ENCODE data around the gene KATNIP.

KATNIP gene

DNA sequence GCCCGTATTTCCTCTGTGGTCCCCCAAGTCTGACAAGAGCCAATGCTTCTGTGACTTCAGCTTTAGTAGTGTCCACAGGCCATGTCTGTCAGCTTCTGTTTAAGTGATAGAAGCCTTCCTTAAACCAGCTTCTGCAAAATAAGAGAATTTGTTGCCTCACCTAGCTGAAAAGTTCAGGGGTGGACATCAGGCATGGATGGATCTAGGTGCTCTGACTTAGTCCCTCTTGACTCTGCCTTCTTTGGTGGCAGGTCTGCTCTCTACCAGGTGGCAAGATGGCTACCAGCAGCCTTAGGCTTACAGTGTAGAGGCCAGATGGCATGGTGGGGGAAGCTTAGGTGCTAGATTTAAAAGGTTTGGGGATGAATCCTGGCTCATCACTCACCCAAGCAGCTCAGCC is 33.7 kb downstream of the KATNIP start:
- no peak for DNase-seq (ENCODE audit: low spot score)

DNA sequence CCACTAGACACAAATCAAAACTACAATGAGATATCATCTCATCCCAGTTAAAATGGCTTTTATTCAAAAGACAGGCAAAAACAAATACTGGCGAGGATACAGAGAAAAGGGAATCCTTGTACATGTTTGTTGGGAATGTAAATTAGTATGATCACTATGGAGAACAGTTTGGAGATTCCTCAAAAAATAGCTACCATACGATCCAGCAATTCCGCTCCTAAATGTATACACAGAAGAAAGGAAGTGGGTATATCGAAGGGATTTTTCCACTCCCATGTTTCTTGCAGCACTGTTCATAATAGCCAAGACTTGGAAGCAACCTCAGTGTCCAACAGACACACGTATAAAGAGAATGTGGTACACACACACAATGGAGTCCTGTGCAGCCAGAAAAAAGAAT is 35.3 kb downstream of the KATNIP start:
- no peak for DNase-seq (ENCODE audit: low spot score)

GRCh38 chr16:27586711-27587110 is 36.8 kb downstream of the KATNIP start:
- no peak for DNase-seq (ENCODE audit: low spot score)

DNA sequence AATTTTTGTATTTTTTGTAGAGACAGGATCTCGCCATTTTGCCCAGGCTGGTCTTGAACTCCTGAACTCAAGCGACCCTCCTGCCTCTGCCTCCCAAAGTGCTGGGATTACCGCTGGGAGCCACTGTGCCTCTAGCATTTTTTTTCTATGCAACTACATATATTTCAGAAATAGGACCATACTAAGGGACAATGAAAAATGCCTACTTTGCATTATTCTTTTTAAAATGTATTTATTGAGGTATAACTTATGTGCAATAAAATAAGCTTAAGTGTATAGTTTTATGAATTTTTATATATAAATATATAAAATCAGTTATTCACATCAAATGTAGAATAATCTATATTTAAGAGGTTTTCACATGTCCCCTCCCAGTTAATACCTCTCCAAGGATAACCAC is 38.1 kb downstream of the KATNIP start:
- DNase-seq (ENCODE audit: low spot score) = no peak

DNA sequence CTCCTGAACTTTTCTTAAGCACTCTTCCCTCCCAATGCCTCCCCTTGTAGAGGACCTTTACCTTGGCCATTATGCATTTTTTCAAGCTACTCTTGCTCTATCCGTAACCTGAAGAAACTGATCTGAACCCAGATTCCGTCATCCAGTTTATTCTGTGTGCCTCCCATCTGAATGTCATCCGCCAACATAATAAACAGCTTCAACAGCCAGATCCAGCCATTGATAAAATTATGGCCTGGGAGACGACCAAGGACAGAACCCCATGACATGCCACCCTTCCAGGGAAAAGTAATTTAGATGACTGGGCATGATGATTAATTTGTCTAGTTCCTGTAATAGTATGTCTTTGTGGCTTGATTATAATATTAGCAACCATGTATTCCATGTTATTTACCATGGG is 41.9 kb downstream of the KATNIP start:
- no peak for DNase-seq (ENCODE audit: low spot score)

DNA sequence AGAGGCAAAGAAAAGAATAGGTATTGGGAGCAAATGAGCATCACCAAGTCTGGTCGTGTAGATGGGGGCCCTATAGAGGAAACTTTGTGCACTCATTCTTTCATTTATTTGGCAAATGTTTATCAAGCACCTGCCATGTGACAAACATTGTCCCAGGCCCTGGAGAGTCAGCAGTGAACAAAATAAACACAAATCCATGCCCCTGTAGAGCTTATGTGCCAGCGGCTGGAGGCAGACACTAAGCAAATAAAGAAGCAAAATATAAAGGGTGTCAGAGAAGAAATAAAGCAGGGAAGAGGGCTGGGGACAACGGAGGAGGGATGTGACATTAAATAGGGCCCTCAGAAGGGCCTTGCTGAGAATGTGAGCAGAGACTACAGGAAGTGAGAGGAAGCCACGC is 45.5 kb downstream of the KATNIP start:
- DNase-seq (ENCODE audit: low spot score) = no peak

- DNase-seq (ENCODE audit: low spot score) = no peak
Measured at GRCh38 chr16:27595993-27596392, 46.0 kb downstream of the KATNIP start.

- no peak for DNase-seq (ENCODE audit: low spot score)
Measured at GRCh38 chr16:27596411-27596810, 46.5 kb downstream of the KATNIP start.

- DNase-seq (ENCODE audit: low spot score) = no peak
Measured at GRCh38 chr16:27597361-27597760, 47.4 kb downstream of the KATNIP start.

GRCh38 chr16:27598220-27598619 is 48.3 kb downstream of the KATNIP start:
- DNase-seq (ENCODE audit: low spot score) = no peak

DNA sequence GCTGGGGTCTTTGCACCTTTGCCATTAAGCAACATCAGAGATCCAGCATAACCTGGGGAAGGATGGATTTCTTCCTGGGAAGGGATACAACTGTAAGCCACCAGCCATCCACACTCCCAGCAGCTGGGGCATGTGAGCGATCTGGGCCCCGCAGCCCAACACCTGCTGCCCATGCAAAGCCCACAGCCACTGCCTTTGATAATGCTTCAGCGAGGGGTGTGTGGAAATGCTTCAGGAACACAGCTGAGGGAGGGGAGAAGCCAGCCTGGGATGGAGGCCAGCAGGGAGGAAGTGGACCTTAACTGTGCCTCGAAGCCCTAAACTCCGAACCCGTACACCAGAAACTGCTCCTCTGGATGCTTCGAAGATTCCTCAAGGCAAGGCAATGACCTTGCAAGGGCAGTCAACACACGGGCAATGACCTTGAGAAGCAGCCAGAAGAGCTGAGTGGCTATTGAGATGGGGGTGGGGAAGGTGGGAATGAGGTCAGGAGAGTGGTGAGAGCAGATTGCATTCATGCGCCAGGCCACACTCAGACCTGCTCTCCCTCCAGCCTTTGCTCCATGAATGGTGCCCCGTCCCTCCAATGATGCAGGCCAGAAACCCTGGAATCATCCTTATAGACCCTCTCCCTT is 49.1 kb downstream of the KATNIP start:
- DNase-seq (ENCODE audit: low spot score) = no peak

DNA sequence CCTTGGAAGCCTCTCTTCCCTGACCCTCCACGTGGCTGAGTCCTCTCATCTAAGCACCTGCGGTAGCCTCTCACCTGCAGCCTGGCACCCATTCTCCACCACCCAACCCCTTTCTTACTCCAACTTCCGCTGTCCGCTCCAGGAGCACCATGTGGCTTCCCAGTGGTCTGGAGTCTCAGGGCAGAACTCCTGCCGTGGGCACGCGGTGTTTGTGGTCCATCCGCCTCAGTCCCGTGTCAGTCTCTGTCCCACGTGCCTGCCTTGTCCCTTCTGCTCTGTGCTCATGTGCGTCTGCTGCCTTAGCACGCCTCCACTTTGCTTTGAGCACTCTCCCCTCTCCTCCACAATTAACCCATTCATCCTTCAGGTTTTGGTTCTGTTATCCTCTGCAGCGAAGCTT is 49.7 kb downstream of the KATNIP start:
- DNase-seq (ENCODE audit: low spot score) = no peak

Measured in CD4-positive, alpha-beta T cell treated with Interleukin-6 at 100 ng/mL for 8 hours (primary cell).